GM12878 (cell line): ENCODE measurements around the gene DGKI. TPM values are rescaled to one million over a fixed set of nuclear protein-coding genes. Genes with fewer than 3 reads are reported as not detected.

Experiments
- BACH1 ChIP-seq: fragments of 450-650 bp; IDR thresholded peaks from 2 replicates; pipeline ENCODE4 v1.6.1; 2017; ENCODE audit warnings: mild to moderate bottlenecking, borderline replicate concordance
- CHD1 ChIP-seq: IDR thresholded peaks from 2 replicates; pipeline ENCODE4 v1.6.1; 2012; ENCODE audit warnings: low read depth, low read length, improper control_type of control experiment
- ELK1 ChIP-seq: IDR thresholded peaks from 2 replicates; pipeline ENCODE4 v1.6.1; 2012; ENCODE audit warnings: low read depth, low read length, improper control_type of control experiment
- ETV6 ChIP-seq, 2 experiments: fragments of 450-650 bp in 1 of 2; IDR thresholded peaks in 1 of 2; conservative IDR thresholded peaks in 1 of 2; 2 replicates each; pipeline ENCODE4 v1.6.1; 2014; ENCODE audit warnings: antibody characterized with exemption in 1 of 2, borderline replicate concordance in 1 of 2, low read depth in 1 of 2, mild to moderate bottlenecking in 1 of 2, moderate library complexity in 1 of 2
- HDAC6 ChIP-seq: fragments of 200-600 bp; sonication (generic); IDR thresholded peaks from one replicate; pipeline ENCODE4 v1.8.0; 2017; ENCODE audit warnings: antibody characterized with exemption; ENCODE audit not compliant: unreplicated experiment
- JUND ChIP-seq: IDR thresholded peaks from 2 replicates; pipeline ENCODE4 v1.6.1; 2012; ENCODE audit warnings: low read depth, mild to moderate bottlenecking, low read length, improper control_type of control experiment, moderate library complexity
- KAT2A ChIP-seq: conservative IDR thresholded peaks from 2 replicates; pipeline ENCODE4 v1.6.1; 2011; ENCODE audit warnings: low read depth, low read length; ENCODE audit not compliant: control insufficient read depth
- NFIC ChIP-seq: IDR thresholded peaks from 2 replicates; pipeline ENCODE4 v1.6.1; 2012; ENCODE audit warnings: low read depth, mild to moderate bottlenecking, inconsistent platforms, low read length, moderate library complexity
- POLR2A ChIP-seq: IDR thresholded peaks from 2 replicates; pipeline ENCODE4 v1.6.1; 2011; ENCODE audit warnings: low read depth, mild to moderate bottlenecking, low read length
- RCOR1 ChIP-seq: conservative IDR thresholded peaks from 2 replicates; pipeline ENCODE4 v1.6.1; 2012; ENCODE audit warnings: low read depth, low read length, improper control_type of control experiment
- REST ChIP-seq: IDR thresholded peaks from 2 replicates; pipeline ENCODE4 v1.6.1; 2012; ENCODE audit warnings: mild to moderate bottlenecking, low read depth, low read length
- SP1 ChIP-seq: IDR thresholded peaks from one replicate; pipeline ENCODE4 v1.6.1; 2011; ENCODE audit warnings: low read depth, low read length
- TBL1XR1 ChIP-seq: IDR thresholded peaks from 2 replicates; pipeline ENCODE4 v1.6.1; 2012; ENCODE audit warnings: low read depth, low read length, improper control_type of control experiment
- ZZZ3 ChIP-seq: IDR thresholded peaks from 2 replicates; pipeline ENCODE4 v1.6.1; 2011; ENCODE audit warnings: low read depth; ENCODE audit not compliant: control insufficient read depth, insufficient read length
- polyA plus RNA-seq, 11 experiments: library from polyadenylated mRNA; depleted of rRNA in 4 of 11; unstranded in 6 of 11; stranded (reverse) in 5 of 11; fragments of >200 nt; fragmentation: Nextera tagmentation in 4 of 11; fragmentation: Illumina TruSeq in 1 of 11; extraction: Ambion mirVana in 4 of 11; extraction: Trizol in 1 of 11; gene quantifications; 1 replicate in 1 of 11; 2 replicates in 10 of 11; pipeline versions ENCODE4 v1.2.1 to v1.2.3, GENCODE V29; 2011 to 2016; ENCODE audit warnings: inconsistent platforms in 2 of 11, missing spikeins in 2 of 11, low read depth in 1 of 11
- total RNA-seq, 4 experiments: library from RNA; depleted of rRNA in 3 of 4; stranded (reverse); fragments of >200 nt in 3 of 4; fragmentation: Illumina TruSeq in 1 of 4; extraction: Trizol in 1 of 4; gene quantifications; 2 replicates each; pipeline versions ENCODE4 v1.2.1 to v1.2.3, GENCODE V29; 2013 to 2021
- TF ChIP-seq, protein P1 (sequence below): fragments of 450-650 bp; IDR thresholded peaks from 2 replicates; pipeline ENCODE4 v1.6.1; 2017; ENCODE audit warnings: mild to moderate bottlenecking, moderate library complexity
- TF ChIP-seq, protein P2 (sequence below): fragments of 450-650 bp; IDR thresholded peaks from 2 replicates; pipeline ENCODE4 v1.6.1; 2017; ENCODE audit warnings: mild to moderate bottlenecking, low read depth, inconsistent platforms; ENCODE audit not compliant: poor library complexity, severe bottlenecking

DGKI gene
- total and polyA plus RNA-seq, 10 of the 15 experiments (the other 5 are each of a cell fraction or from before 2014, with no cell fraction given): 10.4 to 37.1 (median 22.1) TPM

- no peak for TF ChIP-seq CHD1
- TF ChIP-seq, protein P1, sequence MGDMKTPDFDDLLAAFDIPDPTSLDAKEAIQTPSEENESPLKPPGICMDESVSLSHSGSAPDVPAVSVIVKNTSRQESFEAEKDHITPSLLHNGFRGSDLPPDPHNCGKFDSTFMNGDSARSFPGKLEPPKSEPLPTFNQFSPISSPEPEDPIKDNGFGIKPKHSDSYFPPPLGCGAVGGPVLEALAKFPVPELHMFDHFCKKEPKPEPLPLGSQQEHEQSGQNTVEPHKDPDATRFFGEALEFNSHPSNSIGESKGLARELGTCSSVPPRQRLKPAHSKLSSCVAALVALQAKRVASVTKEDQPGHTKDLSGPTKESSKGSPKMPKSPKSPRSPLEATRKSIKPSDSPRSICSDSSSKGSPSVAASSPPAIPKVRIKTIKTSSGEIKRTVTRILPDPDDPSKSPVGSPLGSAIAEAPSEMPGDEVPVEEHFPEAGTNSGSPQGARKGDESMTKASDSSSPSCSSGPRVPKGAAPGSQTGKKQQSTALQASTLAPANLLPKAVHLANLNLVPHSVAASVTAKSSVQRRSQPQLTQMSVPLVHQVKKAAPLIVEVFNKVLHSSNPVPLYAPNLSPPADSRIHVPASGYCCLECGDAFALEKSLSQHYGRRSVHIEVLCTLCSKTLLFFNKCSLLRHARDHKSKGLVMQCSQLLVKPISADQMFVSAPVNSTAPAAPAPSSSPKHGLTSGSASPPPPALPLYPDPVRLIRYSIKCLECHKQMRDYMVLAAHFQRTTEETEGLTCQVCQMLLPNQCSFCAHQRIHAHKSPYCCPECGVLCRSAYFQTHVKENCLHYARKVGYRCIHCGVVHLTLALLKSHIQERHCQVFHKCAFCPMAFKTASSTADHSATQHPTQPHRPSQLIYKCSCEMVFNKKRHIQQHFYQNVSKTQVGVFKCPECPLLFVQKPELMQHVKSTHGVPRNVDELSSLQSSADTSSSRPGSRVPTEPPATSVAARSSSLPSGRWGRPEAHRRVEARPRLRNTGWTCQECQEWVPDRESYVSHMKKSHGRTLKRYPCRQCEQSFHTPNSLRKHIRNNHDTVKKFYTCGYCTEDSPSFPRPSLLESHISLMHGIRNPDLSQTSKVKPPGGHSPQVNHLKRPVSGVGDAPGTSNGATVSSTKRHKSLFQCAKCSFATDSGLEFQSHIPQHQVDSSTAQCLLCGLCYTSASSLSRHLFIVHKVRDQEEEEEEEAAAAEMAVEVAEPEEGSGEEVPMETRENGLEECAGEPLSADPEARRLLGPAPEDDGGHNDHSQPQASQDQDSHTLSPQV: no peak
- no peak for TF ChIP-seq RCOR1
- 0 out of 2 replicates have a peak, but pooled peaks have one; percentile 64 for TF ChIP-seq TBL1XR1
- TF ChIP-seq ETV6 (conservative IDR thresholded peaks at IDR 0.05 in 1 of 2, IDR thresholded peaks at IDR 0.05 in 1 of 2; ENCODE audit: borderline replicate concordance in 1 of 2, low read depth in 1 of 2): no peak
- no peak for TF ChIP-seq REST
- TF ChIP-seq, protein P2, sequence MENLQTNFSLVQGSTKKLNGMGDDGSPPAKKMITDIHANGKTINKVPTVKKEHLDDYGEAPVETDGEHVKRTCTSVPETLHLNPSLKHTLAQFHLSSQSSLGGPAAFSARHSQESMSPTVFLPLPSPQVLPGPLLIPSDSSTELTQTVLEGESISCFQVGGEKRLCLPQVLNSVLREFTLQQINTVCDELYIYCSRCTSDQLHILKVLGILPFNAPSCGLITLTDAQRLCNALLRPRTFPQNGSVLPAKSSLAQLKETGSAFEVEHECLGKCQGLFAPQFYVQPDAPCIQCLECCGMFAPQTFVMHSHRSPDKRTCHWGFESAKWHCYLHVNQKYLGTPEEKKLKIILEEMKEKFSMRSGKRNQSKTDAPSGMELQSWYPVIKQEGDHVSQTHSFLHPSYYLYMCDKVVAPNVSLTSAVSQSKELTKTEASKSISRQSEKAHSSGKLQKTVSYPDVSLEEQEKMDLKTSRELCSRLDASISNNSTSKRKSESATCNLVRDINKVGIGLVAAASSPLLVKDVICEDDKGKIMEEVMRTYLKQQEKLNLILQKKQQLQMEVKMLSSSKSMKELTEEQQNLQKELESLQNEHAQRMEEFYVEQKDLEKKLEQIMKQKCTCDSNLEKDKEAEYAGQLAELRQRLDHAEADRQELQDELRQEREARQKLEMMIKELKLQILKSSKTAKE: peak; percentile 71
- TF ChIP-seq JUND: no peak
- TF ChIP-seq KAT2A: no peak
- TF ChIP-seq BACH1: no peak; the same call in 1 of the 2 replicates
- no peak for TF ChIP-seq SP1
- no peak; the same call in 1 of the 2 replicates for TF ChIP-seq NFIC
- TF ChIP-seq ELK1: no peak
- TF ChIP-seq ZZZ3: no peak
- no peak for TF ChIP-seq HDAC6
- TF ChIP-seq POLR2A: no peak
These were observed 92.6 kb downstream of the DGKI start (continued) for GRCh38 chr7:137753948-137754851.
